ENCODE results near the gene PKN1.
"Not testable (repeated sequence)": the region's sequence is repeated elsewhere in the genome, so short reads cannot be mapped to it uniquely, and the experiment has no call there.

The PKN1 gene

DNA sequence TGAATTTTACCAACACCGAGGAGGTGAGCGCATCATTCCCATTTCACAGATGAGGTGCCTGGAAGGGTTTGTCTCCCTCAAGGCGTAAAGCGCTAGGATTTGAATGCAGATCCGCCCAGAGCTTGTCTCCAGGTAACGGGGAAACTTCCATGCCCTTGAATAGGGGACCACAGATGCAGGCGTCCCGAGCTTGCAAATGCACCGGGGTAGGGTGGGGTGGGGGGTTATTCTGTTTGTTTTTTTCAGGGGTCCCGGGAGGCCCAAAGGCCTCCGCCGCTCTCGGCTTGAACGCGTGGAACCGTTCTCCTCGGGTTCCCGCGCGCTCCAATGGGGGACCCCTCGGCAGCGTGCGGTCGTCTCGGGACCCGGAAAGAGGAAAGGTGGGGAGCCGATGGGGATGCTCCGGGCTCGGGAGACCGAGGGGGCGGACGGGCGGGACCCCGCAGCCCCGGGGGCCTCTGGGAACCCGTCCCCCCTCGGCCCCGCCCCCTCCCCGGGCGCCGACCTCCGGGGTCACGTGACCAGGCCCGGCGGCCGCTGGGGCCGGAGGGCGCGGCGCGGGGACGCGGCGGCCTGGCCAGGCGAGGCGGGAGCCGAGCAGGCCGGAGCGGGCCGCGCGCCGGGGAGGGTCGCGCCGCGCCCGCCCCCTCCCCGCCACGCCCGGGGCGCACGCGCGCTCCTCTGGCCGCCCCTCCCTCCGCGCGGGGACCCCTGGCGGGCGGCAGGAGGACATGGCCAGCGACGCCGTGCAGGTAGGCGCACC is at the start of gene PKN1:
TSS of gene PKN1 (plus strand) at position 516 of the 763 bp plus-strand sequence. CDS start at position 732, 216 bp downstream.
- Histone ChIP-seq H3K9me3 (ENCODE audit: control insufficient read depth, low read length) (no peaks in the 10 kb centered on the region), H3K27me3 (ENCODE audit: control insufficient read depth, insufficient read depth, low read length) (no peaks in the 10 kb centered on the region), H3K4me3 (ENCODE audit: low read length) (peak within 1 kb of the TSS; percentile 40), H3K36me3 (ENCODE audit: control insufficient read depth, insufficient read depth, low read length) (no peaks in the 10 kb centered on the region), H3K9ac (ENCODE audit: low read length) (peak within 1 kb of the TSS; percentile 80), H3K4me1 (ENCODE audit: control insufficient read depth, insufficient read depth, low read length) (peaks cover 27% of the 10 kb centered on the region)

DNA sequence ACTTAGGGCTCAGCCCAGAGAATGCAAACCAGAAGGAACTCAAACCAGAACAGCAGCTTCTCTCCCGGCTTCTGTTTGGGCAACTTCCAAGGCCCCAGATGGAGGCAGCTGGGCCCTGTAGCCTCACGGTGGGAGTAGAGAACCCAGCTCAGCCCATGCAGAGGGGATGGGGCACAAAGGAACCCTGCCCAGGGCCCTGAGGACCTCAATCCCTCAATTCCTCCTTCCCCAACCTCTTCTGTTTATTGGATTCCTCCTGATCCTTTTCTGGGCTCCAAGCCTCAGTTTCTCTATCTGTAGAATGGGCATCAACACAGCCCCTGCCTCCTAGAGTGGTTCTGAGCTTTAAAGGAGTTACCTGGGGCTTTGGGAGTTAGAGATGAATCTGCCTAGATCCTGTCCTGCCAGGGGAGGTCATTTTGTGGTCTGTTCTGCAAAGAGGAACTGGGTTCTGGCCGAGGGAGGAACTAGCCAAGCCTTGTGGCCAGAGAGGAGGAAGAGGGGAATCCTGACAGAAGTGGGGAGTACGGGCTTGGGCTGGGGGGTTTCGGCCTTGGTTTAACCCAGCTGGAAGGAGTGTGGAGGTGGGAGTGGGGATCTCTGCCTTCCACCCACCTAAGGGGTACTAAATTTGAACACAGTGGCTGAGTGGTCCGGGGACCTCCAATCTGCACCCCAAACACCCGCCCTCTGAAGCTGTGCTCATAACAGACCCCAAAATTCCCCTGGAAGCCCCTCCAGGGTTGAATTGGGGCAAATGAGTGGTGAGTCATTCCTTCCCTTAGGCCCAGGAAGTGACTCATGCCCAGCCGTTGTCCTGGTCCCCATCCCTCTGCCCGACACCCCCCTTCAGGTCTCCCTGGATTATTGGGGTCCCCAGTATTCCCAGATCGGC is 49.2 kb upstream of the PKN1 start:
- H3K4me1 ChIP-seq (ENCODE audit: control insufficient read depth, insufficient read depth, low read length): peaks cover 24% of the 10 kb centered on the region
- H3K9ac ChIP-seq (ENCODE audit: low read length): peak overlapping the region; percentile 68

GRCh38 chr19:14385492-14385891 is 47.6 kb upstream of the PKN1 start:
- no peak overlapping the region for H3K9ac ChIP-seq (ENCODE audit: low read length)
- H3K4me1 ChIP-seq (ENCODE audit: control insufficient read depth, insufficient read depth, low read length): peaks cover 21% of the 10 kb centered on the region

More for the DNA sequence above, 49.2 kb upstream of the PKN1 start:
- Histone ChIP-seq H3K27me3 (ENCODE audit: control insufficient read depth, insufficient read depth, low read length) (no peaks in the 10 kb centered on the region), H3K9me3 (ENCODE audit: control insufficient read depth, low read length) (no peaks in the 10 kb centered on the region), H3K36me3 (ENCODE audit: control insufficient read depth, insufficient read depth, low read length) (no peaks in the 10 kb centered on the region), H3K4me3 (ENCODE audit: low read length) (peak overlapping the region; percentile 26)

DNA sequence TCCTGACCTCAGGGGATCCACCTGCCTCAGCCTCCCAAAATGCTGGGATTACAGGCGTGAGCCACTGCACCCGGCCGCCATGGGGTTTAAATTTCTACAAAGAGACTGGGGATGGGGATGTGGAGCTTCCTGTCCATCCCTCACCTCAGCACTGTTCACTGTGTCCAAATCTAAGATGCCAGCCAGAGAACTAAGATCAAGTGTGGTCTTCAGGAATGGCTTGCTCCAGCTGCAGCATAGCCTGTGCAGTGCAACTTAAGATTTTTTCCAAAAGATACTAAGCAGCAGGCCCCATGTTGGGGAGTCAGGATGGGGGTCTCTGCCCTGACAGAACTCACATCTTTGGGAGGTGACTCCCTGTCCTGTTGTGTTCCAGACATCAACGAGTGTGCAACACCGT is 42.6 kb upstream of the PKN1 start:
- Histone ChIP-seq H3K36me3 (ENCODE audit: control insufficient read depth, insufficient read depth, low read length) (peaks cover 8% of the 10 kb centered on the region), H3K4me1 (ENCODE audit: control insufficient read depth, insufficient read depth, low read length) (no peaks in the 10 kb centered on the region), H3K9me3 (ENCODE audit: control insufficient read depth, low read length) (no peaks in the 10 kb centered on the region), H3K9ac (ENCODE audit: low read length) (no peak overlapping the region), H3K4me3 (ENCODE audit: low read length) (no peak overlapping the region), H3K27me3 (ENCODE audit: control insufficient read depth, insufficient read depth, low read length) (no peaks in the 10 kb centered on the region)

More at GRCh38 chr19:14385492-14385891, 47.6 kb upstream of the PKN1 start:
- Histone ChIP-seq H3K36me3 (ENCODE audit: control insufficient read depth, insufficient read depth, low read length) (no peaks in the 10 kb centered on the region), H3K4me3 (ENCODE audit: low read length) (no peak overlapping the region), H3K27me3 (ENCODE audit: control insufficient read depth, insufficient read depth, low read length) (no peaks in the 10 kb centered on the region), H3K9me3 (ENCODE audit: control insufficient read depth, low read length) (no peaks in the 10 kb centered on the region)

- no peaks in the 10 kb centered on the region for H3K4me1 ChIP-seq (ENCODE audit: control insufficient read depth, insufficient read depth, low read length)
- peaks cover 10% of the 10 kb centered on the region for H3K36me3 ChIP-seq (ENCODE audit: control insufficient read depth, insufficient read depth, low read length)
- no peaks in the 10 kb centered on the region for H3K9me3 ChIP-seq (ENCODE audit: control insufficient read depth, low read length)
- no peak overlapping the region for H3K9ac ChIP-seq (ENCODE audit: low read length)
- no peaks in the 10 kb centered on the region for H3K27me3 ChIP-seq (ENCODE audit: control insufficient read depth, insufficient read depth, low read length)
- no peak overlapping the region for H3K4me3 ChIP-seq (ENCODE audit: low read length)
Measured at GRCh38 chr19:14391156-14391821, 41.8 kb upstream of the PKN1 start.

DNA sequence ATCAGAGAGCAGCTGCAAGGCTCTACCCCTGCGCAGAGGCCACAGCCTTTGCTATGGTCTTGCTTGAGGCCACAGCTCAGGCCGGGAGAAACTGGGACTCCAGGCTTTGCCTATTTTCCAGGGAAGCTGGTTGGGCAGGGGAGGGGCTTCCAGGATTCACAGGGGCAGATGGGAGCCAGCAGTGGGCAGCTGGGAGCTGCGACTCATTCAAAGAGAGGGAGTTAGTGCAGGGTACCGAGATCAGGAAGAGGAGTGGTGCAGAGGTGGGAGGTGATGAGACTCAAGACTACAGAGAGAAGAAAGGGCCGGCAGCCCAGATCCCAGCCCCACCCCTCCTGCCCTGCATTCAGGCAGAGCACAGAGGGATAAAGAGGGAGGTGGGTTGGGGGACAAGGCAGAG is 39.8 kb upstream of the PKN1 start:
- H3K9ac ChIP-seq (ENCODE audit: low read length): no peak overlapping the region
- H3K9me3 ChIP-seq (ENCODE audit: control insufficient read depth, low read length): no peaks in the 10 kb centered on the region
- peaks cover 14% of the 10 kb centered on the region for H3K36me3 ChIP-seq (ENCODE audit: control insufficient read depth, insufficient read depth, low read length)
- no peaks in the 10 kb centered on the region for H3K4me1 ChIP-seq (ENCODE audit: control insufficient read depth, insufficient read depth, low read length)
- no peaks in the 10 kb centered on the region for H3K27me3 ChIP-seq (ENCODE audit: control insufficient read depth, insufficient read depth, low read length)
- H3K4me3 ChIP-seq (ENCODE audit: low read length): no peak overlapping the region

- Histone ChIP-seq H3K4me3 (ENCODE audit: low read length) (no peak overlapping the region), H3K27me3 (ENCODE audit: control insufficient read depth, insufficient read depth, low read length) (no peaks in the 10 kb centered on the region), H3K36me3 (ENCODE audit: control insufficient read depth, insufficient read depth, low read length) (peaks cover 14% of the 10 kb centered on the region), H3K4me1 (ENCODE audit: control insufficient read depth, insufficient read depth, low read length) (no peaks in the 10 kb centered on the region), H3K9ac (ENCODE audit: low read length) (no peak overlapping the region), H3K9me3 (ENCODE audit: control insufficient read depth, low read length) (no peaks in the 10 kb centered on the region)
Measured at GRCh38 chr19:14394167-14394566, 38.9 kb upstream of the PKN1 start.

DNA sequence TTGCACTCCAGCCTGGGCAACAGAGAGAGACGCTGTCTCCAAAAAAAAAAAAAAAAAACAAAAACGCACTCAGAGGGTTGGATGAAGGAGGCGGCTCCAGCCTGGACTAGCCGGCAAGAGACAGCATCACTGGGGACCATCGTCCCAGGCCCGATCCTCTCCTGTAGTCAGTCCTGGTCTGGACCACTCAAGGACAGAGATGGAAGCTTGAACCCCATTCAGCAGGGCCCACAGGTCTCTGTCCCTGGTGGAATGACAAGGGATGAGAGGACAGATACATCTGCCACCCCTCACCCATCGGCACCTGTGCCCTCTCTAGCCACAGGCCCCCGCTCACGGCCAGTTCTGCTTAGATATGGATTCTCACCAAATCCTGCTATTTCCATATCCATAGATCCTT is 37.8 kb upstream of the PKN1 start:
- H3K9ac ChIP-seq (ENCODE audit: low read length): no peak overlapping the region
- no peaks in the 10 kb centered on the region for H3K9me3 ChIP-seq (ENCODE audit: control insufficient read depth, low read length)
- H3K36me3 ChIP-seq (ENCODE audit: control insufficient read depth, insufficient read depth, low read length): peaks cover 14% of the 10 kb centered on the region
- H3K27me3 ChIP-seq (ENCODE audit: control insufficient read depth, insufficient read depth, low read length): no peaks in the 10 kb centered on the region
- no peaks in the 10 kb centered on the region for H3K4me1 ChIP-seq (ENCODE audit: control insufficient read depth, insufficient read depth, low read length)
- H3K4me3 ChIP-seq (ENCODE audit: low read length): no peak overlapping the region

- Histone ChIP-seq H3K4me3 (ENCODE audit: low read length) (no peak overlapping the region), H3K9ac (ENCODE audit: low read length) (no peak overlapping the region), H3K9me3 (ENCODE audit: control insufficient read depth, low read length) (no peaks in the 10 kb centered on the region), H3K27me3 (ENCODE audit: control insufficient read depth, insufficient read depth, low read length) (no peaks in the 10 kb centered on the region), H3K4me1 (ENCODE audit: control insufficient read depth, insufficient read depth, low read length) (no peaks in the 10 kb centered on the region), H3K36me3 (ENCODE audit: control insufficient read depth, insufficient read depth, low read length) (peaks cover 14% of the 10 kb centered on the region)
Measured at GRCh38 chr19:14395710-14396336, 37.3 kb upstream of the PKN1 start.

DNA sequence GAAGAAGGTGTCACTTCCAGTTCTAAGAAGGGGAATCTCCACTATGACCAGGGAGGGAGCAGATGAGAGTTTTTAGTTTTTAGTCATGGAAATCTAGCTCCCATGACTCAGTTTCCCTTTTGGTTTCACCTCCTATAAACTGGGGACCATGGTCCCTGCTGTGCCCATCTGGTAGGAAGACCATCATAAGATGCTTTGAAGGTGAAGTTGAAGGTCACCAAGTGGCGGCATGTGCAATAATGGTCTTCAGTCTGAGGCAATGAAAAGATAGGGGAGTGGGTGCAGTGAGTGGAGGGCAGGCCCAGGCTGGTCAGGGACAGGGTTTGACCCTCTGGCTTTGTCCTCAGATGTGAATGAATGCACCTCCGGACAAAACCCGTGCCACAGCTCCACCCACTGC is 36.4 kb upstream of the PKN1 start:
- peaks cover 10% of the 10 kb centered on the region for H3K36me3 ChIP-seq (ENCODE audit: control insufficient read depth, insufficient read depth, low read length)
- H3K9me3 ChIP-seq (ENCODE audit: control insufficient read depth, low read length): not testable (repeated sequence)

GRCh38 chr19:14397168-14397567 is 35.9 kb upstream of the PKN1 start:
- H3K4me3 ChIP-seq (ENCODE audit: low read length); H3K27me3 ChIP-seq (ENCODE audit: control insufficient read depth, insufficient read depth, low read length); H3K9ac ChIP-seq (ENCODE audit: low read length); H3K9me3 ChIP-seq (ENCODE audit: control insufficient read depth, low read length); H3K4me1 ChIP-seq (ENCODE audit: control insufficient read depth, insufficient read depth, low read length): not testable (repeated sequence)
- peaks cover 10% of the 10 kb centered on the region for H3K36me3 ChIP-seq (ENCODE audit: control insufficient read depth, insufficient read depth, low read length)

More for the DNA sequence above, 36.4 kb upstream of the PKN1 start:
- not testable (repeated sequence) for H3K4me1 ChIP-seq (ENCODE audit: control insufficient read depth, insufficient read depth, low read length); H3K9ac ChIP-seq (ENCODE audit: low read length); H3K27me3 ChIP-seq (ENCODE audit: control insufficient read depth, insufficient read depth, low read length); H3K4me3 ChIP-seq (ENCODE audit: low read length)

All from mucosa of stomach (tissue), 1 donor.